Loucy (cell line): ENCODE measurements around the gene CLN5.

Source experiments
- H2AFZ ChIP-seq: fragments of 200-600 bp; sonication (generic); 2 replicates; pipeline ENCODE4 v1.6.0; 2016; ENCODE audit warnings: antibody characterized with exemption, mild to moderate bottlenecking, low read length, moderate library complexity
- H3F3A ChIP-seq: fragments of 200-600 bp; 2 replicates; pipeline ENCODE4 v1.6.0; 2016; ENCODE audit warnings: antibody characterized with exemption, low read depth, mild to moderate bottlenecking
- H3K27me3 ChIP-seq: fragments of 200-600 bp; sonication (generic); 2 replicates; pipeline ENCODE4 v1.6.1; 2014; ENCODE audit warnings: low read length, mild to moderate bottlenecking; ENCODE audit not compliant: insufficient read depth, poor library complexity, severe bottlenecking
- H3K36me3 ChIP-seq: fragments of 200-600 bp; sonication (generic); 2 replicates; pipeline ENCODE4 v1.6.1; 2016; ENCODE audit warnings: low read length; ENCODE audit not compliant: insufficient read depth
- H3K4me1 ChIP-seq: fragments of 200-600 bp; sonication (generic); 2 replicates; pipeline ENCODE4 v1.5.1; 2014; ENCODE audit warnings: low read length, mild to moderate bottlenecking; ENCODE audit not compliant: insufficient read depth, poor library complexity, severe bottlenecking
- H3K4me2 ChIP-seq: fragments of 200-600 bp; sonication (generic); 2 replicates; pipeline ENCODE4 v1.6.0; 2014; ENCODE audit warnings: antibody characterized with exemption, low read length, low read depth, mild to moderate bottlenecking; ENCODE audit not compliant: poor library complexity, severe bottlenecking
- H3K4me3 ChIP-seq: fragments of 200-600 bp; sonication (generic); 2 replicates; pipeline ENCODE4 v1.5.1; 2014; ENCODE audit warnings: low read length, mild to moderate bottlenecking, mixed read lengths; ENCODE audit not compliant: poor library complexity, severe bottlenecking
- H3K79me2 ChIP-seq: fragments of 200-600 bp; sonication (generic); 2 replicates; pipeline ENCODE4 v1.6.1; 2014; ENCODE audit warnings: low read length; ENCODE audit not compliant: insufficient read depth
- H3K9ac ChIP-seq: fragments of 200-600 bp; sonication (generic); 2 replicates; pipeline ENCODE4 v1.6.0; 2014; ENCODE audit warnings: mild to moderate bottlenecking, low read depth, low read length, moderate library complexity; ENCODE audit not compliant: poor library complexity, severe bottlenecking
- H3K9me2 ChIP-seq: fragments of 200-600 bp; sonication (generic); replicated peaks from 2 replicates; pipeline ENCODE4 v1.6.1; 2016; ENCODE audit warnings: low read depth, low read length, mixed read lengths
- H3K9me3 ChIP-seq: fragments of 200-600 bp; sonication (generic); 2 replicates; pipeline ENCODE4 v1.6.1; 2014; ENCODE audit warnings: mild to moderate bottlenecking, antibody characterized with exemption, low read length, low read depth; ENCODE audit not compliant: insufficient read depth
- H4K20me1 ChIP-seq: fragments of 200-600 bp; sonication (generic); 2 replicates; pipeline ENCODE4 v1.6.0; 2014; ENCODE audit warnings: antibody characterized with exemption, low read length, mild to moderate bottlenecking; ENCODE audit not compliant: insufficient read depth, poor library complexity, severe bottlenecking
- EZH2phosphoT487 ChIP-seq: fragments of 200-600 bp; IDR thresholded peaks from 2 replicates; pipeline ENCODE4 v1.6.1; 2018; ENCODE audit warnings: antibody characterized with exemption, mild to moderate bottlenecking, moderate library complexity, borderline replicate concordance
- TF ChIP-seq, protein P1 (sequence below): fragments of 200-600 bp; sonication (generic); conservative IDR thresholded peaks from 2 replicates; pipeline ENCODE4 v1.5.1; 2014; ENCODE audit warnings: mild to moderate bottlenecking, antibody characterized with exemption, low read length

Gene CLN5

DNA sequence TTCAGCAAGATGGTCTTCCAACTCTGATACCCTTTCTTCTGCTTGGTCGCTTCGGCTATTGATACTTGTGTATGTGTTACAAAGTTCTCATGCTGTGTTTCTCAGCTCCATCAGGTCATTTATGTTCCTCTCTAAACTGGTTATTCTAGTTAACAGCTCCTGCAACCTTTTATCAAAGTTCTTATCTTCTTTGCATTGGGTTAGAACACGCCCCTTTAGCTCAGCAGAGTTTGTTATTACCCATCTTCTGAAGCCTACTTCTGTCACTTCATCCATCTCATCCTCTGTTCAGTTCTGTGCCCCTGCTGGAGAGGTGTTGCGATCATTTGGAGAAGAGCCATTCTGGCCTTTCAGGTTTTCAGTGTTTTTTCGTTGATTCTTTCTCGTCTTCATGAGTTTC lies 24.9 kb upstream of the CLN5 start:
- Histone ChIP-seq H3K4me3 (no peak overlapping the region), H3K9me3 (no peaks in the 10 kb centered on the region), H2AFZ (no peak overlapping the region), H3K27me3 (no peaks in the 10 kb centered on the region), H3K9me2 (no peaks in the 10 kb centered on the region), H3K9ac (no peak overlapping the region), H3K79me2 (no peaks in the 10 kb centered on the region), H3F3A (no peaks in the 10 kb centered on the region), H3K36me3 (no peaks in the 10 kb centered on the region), H4K20me1 (no peaks in the 10 kb centered on the region), H3K4me1 (no peaks in the 10 kb centered on the region), H3K4me2 (no peak overlapping the region)
- no peak for TF ChIP-seq EZH2phosphoT487
- TF ChIP-seq, protein P1, sequence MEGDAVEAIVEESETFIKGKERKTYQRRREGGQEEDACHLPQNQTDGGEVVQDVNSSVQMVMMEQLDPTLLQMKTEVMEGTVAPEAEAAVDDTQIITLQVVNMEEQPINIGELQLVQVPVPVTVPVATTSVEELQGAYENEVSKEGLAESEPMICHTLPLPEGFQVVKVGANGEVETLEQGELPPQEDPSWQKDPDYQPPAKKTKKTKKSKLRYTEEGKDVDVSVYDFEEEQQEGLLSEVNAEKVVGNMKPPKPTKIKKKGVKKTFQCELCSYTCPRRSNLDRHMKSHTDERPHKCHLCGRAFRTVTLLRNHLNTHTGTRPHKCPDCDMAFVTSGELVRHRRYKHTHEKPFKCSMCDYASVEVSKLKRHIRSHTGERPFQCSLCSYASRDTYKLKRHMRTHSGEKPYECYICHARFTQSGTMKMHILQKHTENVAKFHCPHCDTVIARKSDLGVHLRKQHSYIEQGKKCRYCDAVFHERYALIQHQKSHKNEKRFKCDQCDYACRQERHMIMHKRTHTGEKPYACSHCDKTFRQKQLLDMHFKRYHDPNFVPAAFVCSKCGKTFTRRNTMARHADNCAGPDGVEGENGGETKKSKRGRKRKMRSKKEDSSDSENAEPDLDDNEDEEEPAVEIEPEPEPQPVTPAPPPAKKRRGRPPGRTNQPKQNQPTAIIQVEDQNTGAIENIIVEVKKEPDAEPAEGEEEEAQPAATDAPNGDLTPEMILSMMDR: no peak

DNA sequence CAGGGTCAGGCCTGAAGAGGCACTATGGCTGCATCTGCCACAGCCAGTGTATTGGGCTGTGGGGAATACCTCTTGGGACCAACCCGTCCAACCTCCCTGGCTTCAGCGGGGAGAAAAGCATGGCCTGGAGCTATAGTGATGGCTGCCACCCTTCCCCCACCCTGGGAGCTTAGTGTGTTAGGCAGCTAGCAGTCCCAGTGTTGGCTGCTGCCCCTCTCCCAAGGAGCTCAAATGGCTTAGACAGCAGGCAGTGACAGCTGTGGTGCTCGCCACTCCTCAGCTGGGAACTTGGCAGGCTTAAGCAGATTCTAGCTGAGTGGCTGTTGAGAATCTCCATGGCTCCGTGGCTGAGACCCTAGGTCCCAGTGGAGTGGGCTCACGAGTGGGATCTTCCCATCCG lies 23.8 kb upstream of the CLN5 start:
- TF ChIP-seq, protein P1: no peak
- TF ChIP-seq EZH2phosphoT487: no peak
- H3K27me3 ChIP-seq: no peaks in the 10 kb centered on the region
- no peak overlapping the region for H3K4me3 ChIP-seq
- no peak overlapping the region for H3K9ac ChIP-seq
- no peak overlapping the region for H2AFZ ChIP-seq
- no peaks in the 10 kb centered on the region for H3K36me3 ChIP-seq
- no peaks in the 10 kb centered on the region for H3K79me2 ChIP-seq
- no peaks in the 10 kb centered on the region for H3K9me2 ChIP-seq
- no peaks in the 10 kb centered on the region for H3K9me3 ChIP-seq
- H3K4me2 ChIP-seq: no peak overlapping the region
- no peaks in the 10 kb centered on the region for H3K4me1 ChIP-seq
- H3F3A ChIP-seq: no peaks in the 10 kb centered on the region
- H4K20me1 ChIP-seq: no peaks in the 10 kb centered on the region

DNA sequence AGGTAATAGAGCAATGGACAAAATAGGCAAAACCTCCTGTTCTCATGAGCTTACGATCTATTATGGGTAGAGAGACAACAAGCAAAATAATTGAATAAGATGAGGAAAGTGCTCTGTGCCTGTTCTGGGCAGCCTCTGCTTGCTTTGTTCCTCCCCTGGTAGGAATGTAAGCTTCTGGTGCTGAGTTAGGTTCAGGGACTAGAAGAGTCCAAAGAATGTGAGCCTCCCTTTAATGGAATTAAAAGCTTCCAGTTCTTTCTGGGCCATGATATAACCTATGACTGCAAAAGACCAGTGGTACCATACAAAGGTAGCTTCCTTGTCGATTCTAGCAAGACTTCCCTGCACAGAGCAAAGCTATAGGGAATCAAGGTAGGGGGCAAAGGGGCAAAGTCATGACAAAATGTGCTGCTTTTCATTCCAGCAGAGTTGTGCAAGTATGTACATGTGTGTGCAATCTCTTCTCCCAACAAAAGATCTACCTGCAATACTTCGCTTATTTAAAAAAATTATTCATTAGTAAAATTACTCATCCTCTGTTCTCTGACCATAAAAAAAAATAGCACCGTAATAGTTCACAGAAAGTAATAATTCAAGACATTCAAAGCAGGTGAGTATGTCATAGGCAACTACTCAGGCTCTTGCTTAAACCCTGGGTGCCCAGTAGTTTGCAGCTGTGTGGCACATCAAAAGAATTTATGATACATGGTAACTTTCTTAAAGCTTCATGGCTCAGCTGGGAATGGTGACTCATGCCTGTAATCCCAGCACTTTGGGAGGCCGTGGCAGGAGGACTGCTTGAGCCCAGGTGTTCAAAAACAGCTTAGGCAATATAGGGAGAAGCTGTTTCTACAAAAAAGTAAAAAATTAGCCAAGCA lies 22.2 kb upstream of the CLN5 start:
- no peak overlapping the region for H3K9ac ChIP-seq
- no peaks in the 10 kb centered on the region for H3K9me2 ChIP-seq
- H3K79me2 ChIP-seq: no peaks in the 10 kb centered on the region
- H2AFZ ChIP-seq: no peak overlapping the region
- H3F3A ChIP-seq: no peaks in the 10 kb centered on the region
- no peaks in the 10 kb centered on the region for H3K4me1 ChIP-seq
- H3K9me3 ChIP-seq: no peaks in the 10 kb centered on the region
- no peaks in the 10 kb centered on the region for H3K36me3 ChIP-seq
- H4K20me1 ChIP-seq: no peaks in the 10 kb centered on the region
- H3K4me3 ChIP-seq: no peak overlapping the region
- H3K27me3 ChIP-seq: no peaks in the 10 kb centered on the region
- TF ChIP-seq, protein P1: no peak
- TF ChIP-seq EZH2phosphoT487: no peak
- no peak overlapping the region for H3K4me2 ChIP-seq
